Gastroesophageal sphincter (tissue), 4 donors: ENCODE data around the gene REEP2. TPM values are rescaled to one million over a fixed set of nuclear protein-coding genes. Genes with fewer than 3 reads are reported as not detected.
"Not testable (repeated sequence)": the region's sequence is repeated elsewhere in the genome, so short reads cannot be mapped to it uniquely, and the experiment has no call there.

ENCODE experiments used
- ATAC-seq: fragments of 150-250 bp; one replicate; pipeline ENCODE4 v1.9.1; 2016; ENCODE audit warnings: mild to moderate bottlenecking, moderate library complexity
- H3K27ac ChIP-seq, 4 donors: fragments of 200-600 bp; sonication (generic) in 3 of 4; 1 replicate in 3 of 4; 2 replicates in 1 of 4; pipeline ENCODE4 v1.5.1; 2016 to 2019
- H3K27me3 ChIP-seq: fragments of 200-600 bp; sonication (generic); one replicate; pipeline ENCODE4 v1.5.1; 2019
- H3K36me3 ChIP-seq, 2 donors: fragments of 200-600 bp; sonication (generic); one replicate each; pipeline ENCODE4 v1.5.1; 2019; ENCODE audit warnings: control low read depth in 1 of 2
- H3K4me1 ChIP-seq, 3 donors: fragments of 200-600 bp; sonication (generic); 1 replicate in 2 of 3; 2 replicates in 1 of 3; pipeline ENCODE4 v1.5.1; 2016 to 2019; ENCODE audit warnings: control low read depth in 2 of 3
- H3K4me3 ChIP-seq, 2 donors: fragments of 200-600 bp; sonication (generic); one replicate each; pipeline ENCODE4 v1.5.1; 2019; ENCODE audit warnings: mild to moderate bottlenecking in 1 of 2, moderate library complexity in 1 of 2
- H3K9me3 ChIP-seq, 3 donors: fragments of 200-600 bp; sonication (generic); one replicate each; pipeline ENCODE4 v1.5.1; 2017 to 2019; ENCODE audit warnings: control low read depth in 2 of 3
- EP300 ChIP-seq: sonication (generic); formaldehyde crosslinking; IDR thresholded peaks from one replicate; pipeline ENCODE4 v1.6.1; 2017; ENCODE audit warnings: antibody characterized with exemption, mild to moderate bottlenecking
- POLR2A ChIP-seq, 2 donors: fragments of 450-650 bp; IDR thresholded peaks; one replicate each; pipeline ENCODE4 v1.6.1; 2017; ENCODE audit warnings: antibody characterized with exemption in 2 of 2, mild to moderate bottlenecking in 2 of 2, moderate library complexity in 1 of 2
- POLR2AphosphoS5 ChIP-seq: sonication (generic); formaldehyde crosslinking; IDR thresholded peaks from one replicate; pipeline ENCODE4 v1.6.1; 2017; ENCODE audit warnings: antibody characterized with exemption
- WGBS, 2 donors: methylation state at CpG; one replicate each; pipeline ENCODE4 v1.1.5; 2018; ENCODE audit warnings: low coverage in 1 of 2; 5-methylcytosine and 5-hydroxymethylcytosine counted together
- total RNA-seq, 4 donors: library from RNA; depleted of rRNA; stranded (reverse); fragments of >200 nt; gene quantifications; one replicate each; pipeline ENCODE4 v1.1.0, GENCODE V29; 2016
- TF ChIP-seq, protein P1 (sequence below), 4 experiments: fragments of 200-600 bp in 2 of 4; fragments of 450-650 bp in 2 of 4; sonication (generic) in 1 of 4; IDR thresholded peaks; one replicate each; pipeline ENCODE4 v1.5.1; 2017 to 2019; ENCODE audit warnings: antibody characterized with exemption in 4 of 4, mild to moderate bottlenecking in 2 of 4, moderate library complexity in 2 of 4

Gene REEP2, protein sequence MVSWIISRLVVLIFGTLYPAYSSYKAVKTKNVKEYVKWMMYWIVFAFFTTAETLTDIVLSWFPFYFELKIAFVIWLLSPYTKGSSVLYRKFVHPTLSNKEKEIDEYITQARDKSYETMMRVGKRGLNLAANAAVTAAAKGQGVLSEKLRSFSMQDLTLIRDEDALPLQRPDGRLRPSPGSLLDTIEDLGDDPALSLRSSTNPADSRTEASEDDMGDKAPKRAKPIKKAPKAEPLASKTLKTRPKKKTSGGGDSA
- 10 to 100 TPM; 16.7 to 45.8 (median 26.3) TPM for total RNA-seq

- ATAC-seq, result peak; percentile 78
- Histone ChIP-seq H3K27me3 (no peaks in the 10 kb centered on the region), H3K4me3 (peak within 1 kb of the TSS; percentile 40 to 60), H3K9me3 (no peaks in the 10 kb centered on the region), H3K27ac (peak within 1 kb of the TSS; percentile 0 to 79 (median 76)), H3K4me1 (peaks cover 0 to 31% (median 15%) of the 10 kb centered on the region in 3 donors), H3K36me3 (peaks cover 0 to 37% of the 10 kb centered on the region in 2 donors)
- TF ChIP-seq POLR2AphosphoS5 (no peak), EP300 (no peak), POLR2A (IDR thresholded peaks at IDR 0.05) (peak in 1 of 2 donors; percentile 10)
- TF ChIP-seq, protein P1, sequence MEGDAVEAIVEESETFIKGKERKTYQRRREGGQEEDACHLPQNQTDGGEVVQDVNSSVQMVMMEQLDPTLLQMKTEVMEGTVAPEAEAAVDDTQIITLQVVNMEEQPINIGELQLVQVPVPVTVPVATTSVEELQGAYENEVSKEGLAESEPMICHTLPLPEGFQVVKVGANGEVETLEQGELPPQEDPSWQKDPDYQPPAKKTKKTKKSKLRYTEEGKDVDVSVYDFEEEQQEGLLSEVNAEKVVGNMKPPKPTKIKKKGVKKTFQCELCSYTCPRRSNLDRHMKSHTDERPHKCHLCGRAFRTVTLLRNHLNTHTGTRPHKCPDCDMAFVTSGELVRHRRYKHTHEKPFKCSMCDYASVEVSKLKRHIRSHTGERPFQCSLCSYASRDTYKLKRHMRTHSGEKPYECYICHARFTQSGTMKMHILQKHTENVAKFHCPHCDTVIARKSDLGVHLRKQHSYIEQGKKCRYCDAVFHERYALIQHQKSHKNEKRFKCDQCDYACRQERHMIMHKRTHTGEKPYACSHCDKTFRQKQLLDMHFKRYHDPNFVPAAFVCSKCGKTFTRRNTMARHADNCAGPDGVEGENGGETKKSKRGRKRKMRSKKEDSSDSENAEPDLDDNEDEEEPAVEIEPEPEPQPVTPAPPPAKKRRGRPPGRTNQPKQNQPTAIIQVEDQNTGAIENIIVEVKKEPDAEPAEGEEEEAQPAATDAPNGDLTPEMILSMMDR (IDR thresholded peaks at IDR 0.05), result peak in 2 of 4 experiments; percentile 31 to 32
- WGBS, 2 donors, result 0 to 10% methylated on average over 2 of the region's 65 CpGs
Observed at GRCh38 chr5:138438724-138439476, at the start of gene REEP2. Gene REEP2 (plus strand): TSS chr5:138439057. CDS start chr5:138439209, 152 bp downstream.

- Histone ChIP-seq H3K36me3 (peaks cover 0 to 91% of the 10 kb centered on the region in 2 donors), H3K9me3 (no peaks in the 10 kb centered on the region), H3K27me3 (no peaks in the 10 kb centered on the region), H3K4me3 (no peak overlapping the region), H3K4me1 (peaks cover 0 to 22% (median 3%) of the 10 kb centered on the region in 3 donors), H3K27ac (no peak overlapping the region)
- TF ChIP-seq POLR2A (IDR thresholded peaks at IDR 0.05) (no peak), EP300 (no peak), POLR2AphosphoS5 (no peak)
- TF ChIP-seq, protein P1 (IDR thresholded peaks at IDR 0.05), result no peak
- no peak for ATAC-seq
- 91 to 97% methylated on average over 3 of the region's 3 CpGs for WGBS, 2 donors
Observed at GRCh38 chr5:138389332-138389731, 49.5 kb upstream of the REEP2 start.

- Histone ChIP-seq H3K4me1 (peaks cover 0 to 22% (median 3%) of the 10 kb centered on the region in 3 donors), H3K36me3 (peaks cover 0 to 91% of the 10 kb centered on the region in 2 donors)
- not testable (repeated sequence) for H3K4me3 ChIP-seq, H3K27ac ChIP-seq, H3K9me3 ChIP-seq, H3K27me3 ChIP-seq, ATAC-seq
- WGBS, 2 donors, result 90 to 95% methylated on average over 6 to 10 of the region's 10 CpGs
Observed at GRCh38 chr5:138389911-138390310, 48.9 kb upstream of the REEP2 start.

DNA sequence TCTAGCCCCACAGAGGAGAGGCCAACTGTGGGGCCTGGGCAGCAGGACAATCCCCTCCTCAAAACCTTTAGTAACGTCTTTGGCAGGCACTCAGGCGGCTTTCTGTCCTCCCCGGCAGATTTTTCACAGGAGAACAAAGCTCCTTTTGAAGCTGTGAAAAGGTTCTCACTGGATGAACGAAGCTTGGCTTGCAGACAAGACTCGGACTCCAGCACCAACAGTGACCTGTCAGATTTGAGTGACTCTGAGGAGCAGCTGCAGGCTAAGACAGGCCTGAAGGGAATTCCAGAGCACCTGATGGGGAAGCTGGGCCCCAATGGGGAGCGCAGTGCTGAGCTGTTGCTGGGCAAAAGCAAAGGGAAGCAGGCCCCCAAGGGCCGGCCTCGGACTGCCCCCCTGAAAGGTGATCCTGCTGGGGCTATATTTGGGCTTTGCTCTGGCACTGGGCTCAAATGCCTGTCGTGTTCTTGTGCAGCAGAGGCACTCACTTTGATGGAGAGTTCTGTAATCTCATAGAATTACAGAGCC lies 46.9 kb upstream of the REEP2 start:
- 82% methylated on average over 3 of the region's 9 CpGs; no CpG with 5 or more reads in 1 of the 2 donors for WGBS, 2 donors
- peak overlapping the region; percentile 39 to 75 (median 71) for H3K27ac ChIP-seq
- no peaks in the 10 kb centered on the region for H3K9me3 ChIP-seq
- peak; percentile 9 for TF ChIP-seq POLR2AphosphoS5
- no peak for TF ChIP-seq EP300
- H3K27me3 ChIP-seq, result no peaks in the 10 kb centered on the region
- H3K36me3 ChIP-seq, result peaks cover 0 to 91% of the 10 kb centered on the region in 2 donors
- H3K4me3 ChIP-seq, result no peak overlapping the region
- peak; percentile 70 for ATAC-seq
- H3K4me1 ChIP-seq, result peaks cover 0 to 22% (median 3%) of the 10 kb centered on the region in 3 donors

DNA sequence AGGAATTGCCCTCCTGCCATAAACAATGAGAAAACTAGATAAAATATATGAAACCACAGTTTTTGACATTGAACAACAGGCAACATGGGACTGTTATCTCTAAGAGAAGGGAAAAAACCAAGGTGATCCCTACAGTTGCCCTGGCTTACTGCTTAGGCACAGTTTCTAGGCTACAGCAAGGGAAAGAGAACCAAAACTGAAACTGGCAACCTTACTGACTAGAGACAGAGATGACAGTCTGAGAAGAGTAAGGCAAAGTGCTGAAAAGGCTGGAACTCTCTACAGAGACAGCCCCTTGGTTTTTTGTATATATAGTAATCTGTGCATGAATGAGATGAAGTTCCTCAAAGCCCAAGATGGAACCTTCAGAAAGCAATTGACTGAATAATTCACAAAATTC lies 36.2 kb upstream of the REEP2 start:
- TF ChIP-seq EP300, result no peak
- peaks cover 0 to 98% of the 10 kb centered on the region in 2 donors for H3K36me3 ChIP-seq
- H3K27me3 ChIP-seq, result no peaks in the 10 kb centered on the region
- H3K27ac ChIP-seq, result no peak overlapping the region
- no peak for ATAC-seq
- H3K4me3 ChIP-seq, result no peak overlapping the region
- H3K4me1 ChIP-seq, result no peaks in the 10 kb centered on the region
- H3K9me3 ChIP-seq, result no peaks in the 10 kb centered on the region

DNA sequence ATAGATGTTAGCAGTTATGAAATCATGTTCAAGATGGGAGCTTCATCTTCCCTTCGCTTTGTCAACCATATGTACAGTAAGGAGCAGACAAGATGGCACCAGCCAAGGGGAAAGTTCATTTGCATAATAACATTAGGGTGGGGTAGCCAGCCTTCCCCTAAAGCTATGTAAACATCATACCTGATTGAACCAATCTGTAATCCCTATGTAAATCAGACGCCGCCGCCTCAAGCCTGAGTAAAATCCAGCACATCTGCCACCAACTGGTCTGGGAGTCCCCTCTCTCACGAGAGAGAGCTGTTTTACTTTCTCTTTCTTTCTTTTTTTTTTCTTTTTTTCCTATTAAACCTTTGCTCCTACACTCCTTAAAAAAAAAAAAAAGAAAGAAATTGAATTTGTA lies 30.8 kb upstream of the REEP2 start:
- H3K27ac ChIP-seq, result no peak overlapping the region
- no peaks in the 10 kb centered on the region for H3K9me3 ChIP-seq
- ATAC-seq, result no peak
- peaks cover 0 to 75% of the 10 kb centered on the region in 2 donors for H3K36me3 ChIP-seq
- TF ChIP-seq POLR2AphosphoS5 (no peak), EP300 (no peak), POLR2A (IDR thresholded peaks at IDR 0.05) (no peak)
- TF ChIP-seq, protein P1 (IDR thresholded peaks at IDR 0.05), result no peak
- no peaks in the 10 kb centered on the region for H3K27me3 ChIP-seq
- 61 to 83% methylated on average over 3 to 5 of the region's 5 CpGs for WGBS, 2 donors
- no peak overlapping the region for H3K4me3 ChIP-seq
- no peaks in the 10 kb centered on the region for H3K4me1 ChIP-seq
